ENCODE data around the gene DTHD1. TPM values are rescaled to one million over a fixed set of nuclear protein-coding genes. Genes with fewer than 3 reads are reported as not detected.

DTHD1 gene
- total RNA-seq, 2 experiments from 2014 or later: 0.11 to 0.16 TPM

GRCh38 chr4:36388710-36389109, 107.3 kb downstream of the DTHD1 start:
- POLR2A ChIA-PET: no interaction called here

GRCh38 chr4:36391411-36391810, 110.0 kb downstream of the DTHD1 start:
- Mint-ChIP-seq H3K4me1 (ENCODE audit: low read depth) (peaks cover 26% of the 10 kb centered on the region), H3K4me3 (no peak overlapping the region), H3K36me3 (ENCODE audit: low read depth) (no peaks in the 10 kb centered on the region), H3K27ac (no peak overlapping the region), H3K27me3 (no peaks in the 10 kb centered on the region), H3K9me3 (no peaks in the 10 kb centered on the region)
- H3K4me3 ChIP-seq (ENCODE audit: low read length): no peak overlapping the region
- H3K27me3 ChIP-seq (ENCODE audit: control insufficient read depth in 1 of 2, insufficient read depth in 2 of 2, low read length in 2 of 2): no peaks in the 10 kb centered on the region
- CTCF ChIA-PET: no interaction called here
- POLR2A ChIA-PET: no interaction called here
- H3K36me3 ChIP-seq (ENCODE audit: insufficient read depth, low read length): no peaks in the 10 kb centered on the region
- H3K9me3 ChIP-seq (ENCODE audit: control insufficient read depth in 1 of 2, insufficient read depth in 1 of 2, low read length in 2 of 2): no peaks in the 10 kb centered on the region
- H3K27ac ChIP-seq (ENCODE audit: low read depth in 1 of 2, low read length in 2 of 2): no peak overlapping the region
- DNase-seq (no peak), ATAC-seq (ENCODE audit: poor library complexity) (no peak)
- intact Hi-C loops (cut with DNase I, micrococcal nuclease): loop anchor here in 1 of 2 experiments (5.0 kb wide), 1 partner anchor 149 kb away; the partner anchor contains the start of gene ARAP2
- no peak for TF ChIP-seq CTCF (IDR thresholded peaks at IDR 0.05)
- H3K4me1 ChIP-seq (ENCODE audit: insufficient read depth, low read length): peaks cover 10% of the 10 kb centered on the region

More at GRCh38 chr4:36388710-36389109, 107.3 kb downstream of the DTHD1 start:
- peaks cover 9% of the 10 kb centered on the region for H3K4me1 ChIP-seq (ENCODE audit: insufficient read depth, low read length)
- Mint-ChIP-seq H3K27me3 (no peaks in the 10 kb centered on the region), H3K4me3 (no peak overlapping the region), H3K36me3 (ENCODE audit: low read depth) (no peaks in the 10 kb centered on the region), H3K4me1 (ENCODE audit: low read depth) (peaks cover 29% of the 10 kb centered on the region), H3K9me3 (no peaks in the 10 kb centered on the region), H3K27ac (no peak overlapping the region)
- no peaks in the 10 kb centered on the region for H3K27me3 ChIP-seq (ENCODE audit: control insufficient read depth in 1 of 2, insufficient read depth in 2 of 2, low read length in 2 of 2)
- H3K27ac ChIP-seq (ENCODE audit: low read depth in 1 of 2, low read length in 2 of 2): no peak overlapping the region
- intact Hi-C loops (cut with DNase I, micrococcal nuclease): loop anchor here in 1 of 2 experiments (5.0 kb wide), 1 partner anchor 131 kb away; no protein-coding TSS in a partner anchor
- H3K36me3 ChIP-seq (ENCODE audit: insufficient read depth, low read length): no peaks in the 10 kb centered on the region
- CTCF ChIA-PET: no interaction called here
- H3K9me3 ChIP-seq (ENCODE audit: control insufficient read depth in 1 of 2, insufficient read depth in 1 of 2, low read length in 2 of 2): no peaks in the 10 kb centered on the region
- TF ChIP-seq CTCF (IDR thresholded peaks at IDR 0.05): no peak
- ATAC-seq (ENCODE audit: poor library complexity) (no peak), DNase-seq (no peak)
- H3K4me3 ChIP-seq (ENCODE audit: low read length): no peak overlapping the region

GRCh38 chr4:36392024-36392423, 110.6 kb downstream of the DTHD1 start:
- intact Hi-C loops (cut with DNase I, micrococcal nuclease): loop anchor here in 1 of 2 experiments (5.0 kb wide), 1 partner anchor 150 kb away; the partner anchor contains the start of gene ARAP2
- Histone ChIP-seq H3K9me3 (ENCODE audit: control insufficient read depth in 1 of 2, insufficient read depth in 1 of 2, low read length in 2 of 2) (no peaks in the 10 kb centered on the region), H3K27ac (ENCODE audit: low read depth in 1 of 2, low read length in 2 of 2) (no peak overlapping the region), H3K4me1 (ENCODE audit: insufficient read depth, low read length) (peaks cover 6% of the 10 kb centered on the region), H3K4me3 (ENCODE audit: low read length) (no peak overlapping the region), H3K27me3 (ENCODE audit: control insufficient read depth in 1 of 2, insufficient read depth in 2 of 2, low read length in 2 of 2) (no peaks in the 10 kb centered on the region), H3K36me3 (ENCODE audit: insufficient read depth, low read length) (no peaks in the 10 kb centered on the region)
- ChIA-PET POLR2A (no interaction called here), CTCF (interaction anchor here (1.3 kb wide), 1 partner anchor 148 kb away, joined by 6 read pairs; the partner anchor contains the start of gene ARAP2)
- ATAC-seq (ENCODE audit: poor library complexity) (no peak), DNase-seq (no peak)
- H3K9me3 Mint-ChIP-seq: no peaks in the 10 kb centered on the region
- peaks cover 22% of the 10 kb centered on the region for H3K4me1 Mint-ChIP-seq (ENCODE audit: low read depth)
- no peak overlapping the region for H3K4me3 Mint-ChIP-seq
- no peak overlapping the region for H3K27ac Mint-ChIP-seq
- no peaks in the 10 kb centered on the region for H3K27me3 Mint-ChIP-seq
- no peak for TF ChIP-seq CTCF (IDR thresholded peaks at IDR 0.05)
- H3K36me3 Mint-ChIP-seq (ENCODE audit: low read depth): no peaks in the 10 kb centered on the region
